HG02970 (cell line): Measurements from ENCODE around the gene RASGRF1.

Source experiments
- ATAC-seq: cut with Tn5 transposase; IDR thresholded peaks from one replicate; pipeline ENCODE4 v1.9.1; 2021; ENCODE audit warnings: mild to moderate bottlenecking, moderate library complexity, moderate number of reproducible peaks; ENCODE audit not compliant: unreplicated experiment, low FRiP score

Gene RASGRF1

DNA sequence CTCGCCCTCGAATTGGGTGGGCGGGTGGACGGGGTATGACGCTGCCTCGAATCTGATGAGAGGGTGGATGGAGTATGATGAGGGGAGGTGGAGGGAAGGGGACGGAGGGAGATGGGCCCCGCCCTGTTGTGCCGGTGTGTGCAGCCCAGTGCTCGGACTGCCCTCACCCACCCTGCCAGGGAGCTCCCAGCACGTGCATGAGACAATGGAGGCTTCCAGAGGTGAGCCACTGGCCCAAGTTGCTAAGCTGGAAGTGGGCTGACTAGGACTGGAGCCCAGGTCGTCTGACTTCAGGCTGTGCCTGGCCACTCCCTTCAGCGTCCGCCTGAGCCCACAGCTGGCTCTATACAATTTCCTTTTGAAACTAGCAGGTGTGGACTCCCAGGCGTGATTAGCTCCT lies 98.7 kb downstream of the RASGRF1 start:
- ATAC-seq = no peak

DNA sequence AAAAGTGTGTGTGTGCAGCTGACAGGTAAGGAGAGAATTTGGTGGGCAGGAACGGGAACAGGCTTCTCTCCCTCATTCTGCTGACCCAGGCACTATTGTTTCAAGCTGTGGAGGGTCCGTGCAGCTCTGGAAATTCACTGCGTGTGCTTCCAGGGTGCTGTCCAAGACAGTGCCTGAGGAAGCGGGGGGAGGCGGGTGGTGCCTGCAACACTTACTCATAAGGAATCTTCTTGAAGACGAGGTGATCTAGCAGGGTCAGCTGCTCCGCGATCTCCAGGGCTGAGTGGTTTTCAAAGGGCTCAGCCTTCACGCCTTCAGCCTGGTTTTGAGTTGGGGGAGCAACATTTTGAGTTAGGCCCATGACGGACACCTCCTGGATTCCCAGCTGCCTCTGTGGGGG lies 99.1 kb downstream of the RASGRF1 start:
- no peak for ATAC-seq

DNA sequence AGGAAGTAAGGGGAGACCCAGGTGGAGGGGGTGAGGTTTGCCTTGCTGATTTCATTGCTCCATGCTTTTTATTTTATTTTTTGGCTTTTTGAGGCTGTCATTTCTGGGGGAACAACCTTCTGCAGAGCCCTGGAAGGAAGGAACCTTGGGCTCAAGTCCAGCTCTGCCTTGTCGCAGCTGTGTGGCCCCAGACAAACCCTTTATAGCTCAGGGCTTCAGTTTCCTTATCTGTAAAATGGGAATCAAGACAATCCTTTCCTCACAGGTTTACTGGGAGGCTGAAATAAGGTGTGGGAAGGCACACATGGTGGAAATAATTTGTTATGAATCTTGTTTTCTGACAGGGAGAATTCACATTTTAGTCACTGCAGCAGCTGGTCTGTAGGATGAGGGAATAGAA lies 100.3 kb downstream of the RASGRF1 start:
- ATAC-seq = no peak

DNA sequence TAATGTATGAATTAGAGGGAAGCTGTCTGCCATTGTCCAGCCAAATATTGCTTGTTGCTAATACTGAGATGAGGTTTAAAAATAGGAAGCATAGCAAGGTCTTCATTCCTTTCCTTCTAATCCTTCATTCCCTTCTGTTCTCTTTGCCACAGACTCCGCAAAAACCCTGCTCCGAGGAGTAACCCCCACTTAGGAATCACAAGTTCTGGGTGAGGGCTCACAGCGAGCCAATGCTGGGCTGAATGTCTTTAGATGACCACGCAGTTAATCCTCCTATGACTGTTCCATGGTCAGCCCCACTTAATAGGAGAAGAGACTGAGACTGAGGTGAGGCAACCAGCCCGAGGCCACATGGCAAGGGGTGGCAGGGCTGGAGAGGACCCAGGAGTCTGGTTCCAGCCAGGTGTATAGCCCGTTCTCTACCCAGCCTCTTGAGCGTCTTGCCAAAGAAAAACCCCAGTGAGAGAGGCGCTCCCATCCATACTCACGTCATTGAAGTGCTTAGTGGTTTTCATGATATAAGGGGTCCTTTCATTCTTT lies 100.8 kb downstream of the RASGRF1 start:
- ATAC-seq = no peak

DNA sequence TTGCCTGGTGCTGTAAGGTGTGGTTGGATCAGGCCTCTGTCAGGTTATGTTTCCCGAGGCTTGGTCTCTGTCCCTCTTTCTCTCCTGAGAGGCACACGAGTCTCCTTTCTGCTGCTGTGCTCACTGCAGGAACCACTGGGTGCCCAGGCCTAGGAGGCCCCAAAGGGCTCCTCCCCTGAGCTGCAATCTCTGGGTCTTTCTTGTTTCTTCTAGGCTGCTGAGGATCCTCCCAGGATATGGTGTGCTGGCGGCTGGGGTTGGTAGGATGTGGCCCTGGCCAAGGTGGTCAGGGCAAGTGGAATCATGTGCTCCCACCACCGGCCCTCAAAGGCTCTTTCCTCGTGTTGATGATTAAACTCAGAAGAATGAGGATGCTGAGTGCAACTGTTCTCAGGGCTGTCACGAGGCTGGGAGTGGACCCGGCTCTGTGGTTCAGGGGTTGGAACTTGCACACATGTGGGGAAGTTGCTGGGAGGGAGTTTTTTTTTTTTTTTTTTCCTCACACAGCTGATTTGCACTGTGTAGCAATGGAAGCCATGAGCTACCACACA lies 102.1 kb downstream of the RASGRF1 start:
- no peak for ATAC-seq

DNA sequence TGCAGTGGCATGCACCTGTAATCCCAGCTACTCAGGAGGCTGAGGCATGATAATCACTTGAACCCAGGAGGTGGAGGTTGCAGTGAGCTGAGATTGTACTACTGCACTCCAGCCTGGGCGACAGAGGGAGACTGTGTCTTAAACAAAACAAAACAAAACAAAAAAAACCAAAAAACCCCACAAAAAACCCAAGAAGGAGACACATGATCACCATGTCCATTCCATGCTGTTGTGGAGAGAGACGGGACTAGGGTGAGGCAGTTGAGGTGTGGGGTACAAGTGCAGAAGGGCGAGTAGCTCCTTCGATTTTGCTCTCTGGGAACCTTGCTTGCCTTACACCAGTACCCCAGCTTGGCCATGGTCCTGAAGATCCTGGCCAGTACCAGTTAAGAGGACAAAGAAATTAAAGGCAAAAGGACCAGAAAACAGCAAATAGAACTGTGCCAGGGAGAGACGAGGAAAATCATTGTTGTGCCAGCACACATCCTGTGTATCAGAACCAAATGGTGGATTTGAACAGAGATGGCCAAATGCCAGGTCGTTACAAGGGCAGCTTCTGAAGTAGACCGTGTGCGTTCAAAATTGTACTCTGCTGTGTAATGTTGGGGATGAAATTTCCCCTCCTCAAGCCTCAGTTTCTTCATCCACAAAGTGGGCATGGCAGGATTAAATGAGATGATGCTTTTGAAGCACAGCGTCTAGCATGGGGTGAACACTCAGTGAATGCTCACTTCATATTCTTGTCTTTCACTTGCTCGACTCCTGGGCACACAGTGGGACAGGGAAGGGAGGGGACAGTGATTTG lies 102.8 kb downstream of the RASGRF1 start:
- no peak for ATAC-seq

DNA sequence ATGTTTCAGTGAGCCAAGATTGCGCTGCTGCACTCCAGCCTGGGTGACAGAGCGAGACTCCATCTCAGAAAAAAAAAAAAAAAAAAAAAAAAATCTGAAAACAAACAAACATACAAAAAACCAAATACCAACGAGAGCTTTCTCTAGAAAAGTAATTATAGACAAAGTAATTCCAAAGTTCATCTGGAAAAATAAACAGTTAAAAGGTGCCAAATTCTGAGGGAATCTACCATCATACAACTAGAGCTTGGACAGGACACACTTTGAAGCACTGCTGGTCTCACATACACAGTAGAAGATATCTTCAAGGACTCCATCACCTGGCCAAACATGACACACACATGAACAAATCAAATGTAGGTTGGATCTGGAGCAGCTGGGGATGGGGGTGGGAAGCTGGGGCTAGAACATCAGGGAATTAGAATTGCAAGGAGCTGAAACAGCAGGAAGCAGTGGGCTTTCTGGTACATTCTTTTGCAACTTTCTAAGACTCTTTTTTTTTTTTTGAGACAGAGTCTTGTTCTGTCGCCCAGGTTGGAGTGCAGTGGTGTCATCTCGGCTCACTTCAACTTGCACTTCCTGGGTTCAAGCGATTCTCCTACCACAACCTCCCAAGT lies 104.6 kb downstream of the RASGRF1 start:
- no peak for ATAC-seq

DNA sequence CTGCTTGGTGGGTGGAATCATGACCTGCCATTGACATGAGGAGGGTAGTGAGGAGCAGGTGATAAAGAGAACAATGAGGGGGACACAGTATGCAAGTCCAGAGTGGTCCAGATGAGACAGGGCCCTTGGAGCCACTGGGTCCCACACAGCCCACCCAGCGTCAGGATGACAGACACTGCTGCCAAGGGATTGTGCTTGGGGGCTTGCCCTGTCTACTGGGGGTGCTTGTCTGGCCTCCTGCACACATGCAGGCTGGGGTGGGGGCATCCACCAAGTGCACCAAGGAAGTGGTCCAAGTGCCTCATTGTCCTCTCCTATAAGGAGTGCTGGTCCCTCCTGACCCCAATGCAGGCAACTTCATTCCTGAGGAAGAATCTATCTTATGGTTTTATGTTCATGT lies 106.5 kb downstream of the RASGRF1 start:
- no peak for ATAC-seq

DNA sequence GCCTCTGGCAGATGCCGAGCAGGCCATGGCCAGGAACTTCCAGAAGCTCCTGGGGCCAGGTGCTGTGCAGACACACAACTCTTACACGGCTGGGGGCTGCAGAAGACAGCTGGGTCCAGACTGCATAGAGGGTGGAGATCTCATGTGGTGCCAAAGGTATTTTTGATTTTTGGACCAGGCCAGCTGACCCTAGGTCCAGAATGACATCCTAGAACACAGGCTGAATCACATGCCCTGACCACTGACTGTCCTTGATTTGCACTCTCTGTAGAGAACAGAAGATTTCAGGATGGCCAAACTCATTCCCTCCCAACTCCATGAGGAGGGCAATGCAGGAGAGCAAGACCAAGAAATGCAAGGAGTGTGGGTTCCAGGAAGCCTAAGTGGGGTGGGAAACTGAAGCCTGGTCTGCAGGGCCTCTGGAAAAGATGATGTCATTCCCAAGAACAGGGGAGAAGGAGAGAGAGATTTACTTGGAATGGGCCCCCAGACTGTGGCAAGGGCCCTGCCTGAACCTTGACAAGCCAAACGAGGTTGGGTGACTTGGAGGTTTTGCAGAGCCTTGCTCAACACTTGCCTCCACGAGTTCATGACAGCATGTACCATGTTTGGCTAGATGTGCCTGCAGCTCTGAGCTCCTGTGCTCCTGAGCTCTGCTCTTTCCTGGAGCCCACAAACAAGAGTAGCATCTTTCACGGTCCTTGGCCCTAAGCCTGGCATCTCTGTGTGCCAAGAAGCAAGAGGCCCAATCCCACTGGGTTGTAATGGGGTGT lies 107.2 kb downstream of the RASGRF1 start:
- ATAC-seq = no peak

DNA sequence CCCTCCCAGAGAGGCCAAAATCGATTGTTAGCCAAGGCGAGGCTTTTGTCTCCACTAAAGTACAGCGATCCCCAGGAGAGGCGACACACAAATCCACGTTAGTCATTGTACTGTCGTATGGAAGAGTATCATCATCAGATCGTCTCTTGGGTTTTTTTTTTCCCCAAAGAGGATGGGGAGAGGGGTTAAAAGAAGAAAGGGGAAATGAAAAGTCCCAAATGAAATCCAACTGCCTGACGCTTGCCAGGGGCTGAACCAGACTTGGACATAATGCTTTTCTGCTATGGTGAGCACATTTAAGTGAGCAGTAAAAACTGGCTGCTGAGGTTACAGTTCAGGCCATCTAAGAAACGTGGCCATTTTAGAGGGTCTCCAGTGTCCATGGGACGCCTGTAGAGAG lies 107.8 kb downstream of the RASGRF1 start:
- no peak for ATAC-seq

DNA sequence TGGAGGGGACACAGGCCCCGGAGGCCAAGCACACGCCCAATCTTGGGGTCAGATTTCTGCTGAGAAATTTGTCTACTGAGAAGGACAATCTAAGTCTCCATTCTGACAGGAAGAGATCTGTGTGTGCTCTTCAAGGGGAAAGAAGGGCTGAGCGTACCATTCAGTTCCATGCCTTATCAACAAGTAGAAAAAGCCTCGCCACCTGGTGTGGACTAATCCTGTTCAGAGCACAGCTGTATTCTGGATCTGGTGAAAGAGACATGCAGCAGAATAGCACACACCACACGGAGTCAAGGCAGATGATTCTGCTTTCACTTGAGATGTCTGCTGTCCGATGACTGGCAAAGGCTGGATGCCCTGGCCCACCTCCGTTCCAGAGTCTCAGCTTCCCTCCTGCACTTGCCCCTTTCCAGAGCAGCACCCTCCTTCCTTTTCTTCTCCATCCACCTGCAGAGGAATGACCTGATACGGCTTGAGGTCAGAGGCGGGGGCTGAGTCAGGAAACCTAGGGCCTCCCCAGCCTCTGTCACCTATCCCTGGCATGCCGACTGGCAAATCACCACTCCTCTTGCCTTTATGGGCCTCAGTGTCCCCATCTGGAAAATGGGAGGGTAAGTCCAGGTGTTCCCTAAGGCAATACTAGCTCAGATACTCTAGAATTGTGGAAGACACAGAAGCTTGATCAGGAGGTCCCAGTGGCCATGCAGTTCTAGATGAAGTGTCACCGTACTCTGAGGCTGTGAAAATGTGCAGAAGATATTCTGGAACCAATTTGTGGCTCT lies 108.9 kb downstream of the RASGRF1 start:
- ATAC-seq = no peak

DNA sequence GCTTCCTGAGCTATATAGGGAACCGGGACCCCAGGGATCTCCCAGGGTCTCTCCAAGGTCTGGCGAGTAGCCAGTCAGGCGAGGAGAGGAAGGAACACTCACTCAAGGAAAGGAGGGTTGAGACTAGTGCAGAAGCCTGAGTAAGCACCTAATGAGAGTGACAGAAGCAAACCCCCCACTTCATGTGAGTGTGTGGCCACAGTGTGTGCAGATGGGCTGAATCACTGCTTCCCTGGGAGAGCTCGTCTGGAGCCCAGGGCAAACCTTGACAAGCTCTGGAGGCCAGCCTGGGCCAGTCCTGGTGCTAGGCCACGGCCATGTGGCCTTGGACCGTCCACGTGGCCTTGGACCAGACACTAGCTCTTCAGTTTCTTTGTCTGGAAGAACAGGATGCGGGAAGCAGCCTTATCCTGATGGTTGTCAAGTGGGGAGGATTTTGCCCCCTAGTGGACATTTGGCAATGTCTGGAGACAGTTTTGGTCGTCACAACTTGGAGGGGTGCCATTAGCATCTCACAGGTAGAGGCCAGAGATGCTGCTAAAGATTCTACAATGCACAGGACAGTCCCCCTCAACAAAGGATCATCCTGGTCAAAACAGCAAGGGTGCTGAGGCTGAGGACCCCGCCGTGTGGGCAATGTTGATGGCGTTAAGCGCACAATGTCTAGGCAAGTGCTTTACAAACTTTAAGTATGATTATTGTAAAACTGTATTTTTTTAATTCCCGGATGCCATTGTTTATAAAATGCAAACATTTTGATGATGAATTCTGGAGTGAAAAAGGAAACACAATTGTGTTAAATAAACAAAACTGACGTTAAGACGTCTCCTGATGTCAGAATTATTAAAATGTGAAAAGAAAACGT lies 110.9 kb downstream of the RASGRF1 start:
- no peak for ATAC-seq

DNA sequence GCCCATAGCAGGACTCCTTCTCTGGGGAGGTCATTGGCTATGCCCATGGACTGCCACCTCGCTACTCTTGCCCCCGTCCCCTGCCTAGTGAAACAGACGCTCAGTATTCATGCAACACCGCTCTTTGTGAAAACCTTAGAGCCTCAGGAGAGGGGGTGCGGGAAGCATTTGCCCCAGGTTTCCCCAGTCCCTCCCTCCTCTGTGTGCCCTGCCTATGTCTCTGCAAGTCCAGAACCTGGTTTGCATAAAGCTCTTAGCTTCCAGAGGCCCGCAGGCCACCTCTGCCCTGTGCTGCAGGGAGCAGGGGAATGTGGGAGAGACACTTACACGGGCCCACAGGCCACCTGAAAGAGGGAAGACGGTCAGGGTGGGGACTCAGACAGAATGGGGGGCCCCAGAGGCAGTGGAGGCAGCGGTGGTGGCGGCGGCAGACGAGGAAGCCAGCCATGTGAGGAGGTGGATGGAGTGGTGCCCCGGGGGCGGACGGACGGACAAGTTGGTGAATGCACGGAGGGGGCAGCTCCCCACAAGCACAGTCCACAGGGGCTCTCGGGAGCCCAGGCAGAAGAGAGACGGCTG lies 111.9 kb downstream of the RASGRF1 start:
- ATAC-seq = no peak

DNA sequence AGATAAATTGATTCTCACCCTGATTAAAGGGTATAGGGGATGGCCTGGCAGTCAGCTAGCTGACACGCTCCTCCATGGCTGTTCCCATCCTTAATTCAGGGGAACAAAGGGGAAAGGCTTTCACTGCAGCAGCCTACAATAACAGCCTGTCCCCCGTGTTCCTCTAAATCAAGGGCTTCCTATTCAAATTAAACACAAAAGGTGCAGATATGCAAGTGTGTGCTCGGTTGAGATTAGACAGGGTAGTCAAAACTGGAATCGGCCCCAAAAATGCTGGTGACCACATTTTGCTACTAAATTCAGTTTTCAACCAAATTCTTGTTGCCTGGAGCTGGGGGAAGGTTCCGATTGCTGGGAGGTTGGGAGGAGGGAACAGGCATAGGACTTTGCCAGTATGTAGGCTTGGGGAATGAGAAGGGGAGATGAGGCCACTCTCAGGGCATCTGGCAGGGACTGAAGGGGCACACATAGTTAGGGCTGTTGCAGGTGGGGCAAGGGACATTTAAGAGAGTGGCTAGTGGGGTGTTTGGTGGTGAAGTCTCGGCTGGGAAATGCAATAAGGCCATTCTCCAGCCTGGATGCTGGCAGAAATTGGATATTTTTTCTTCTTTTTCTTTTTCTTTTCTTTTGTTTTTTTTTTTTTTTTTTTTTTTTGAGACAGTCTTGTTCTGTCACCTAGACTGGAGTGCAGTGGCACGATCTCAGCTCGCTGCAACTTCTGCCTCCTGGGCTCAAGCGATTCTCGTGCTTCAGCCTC lies 112.8 kb downstream of the RASGRF1 start:
- no peak for ATAC-seq

DNA sequence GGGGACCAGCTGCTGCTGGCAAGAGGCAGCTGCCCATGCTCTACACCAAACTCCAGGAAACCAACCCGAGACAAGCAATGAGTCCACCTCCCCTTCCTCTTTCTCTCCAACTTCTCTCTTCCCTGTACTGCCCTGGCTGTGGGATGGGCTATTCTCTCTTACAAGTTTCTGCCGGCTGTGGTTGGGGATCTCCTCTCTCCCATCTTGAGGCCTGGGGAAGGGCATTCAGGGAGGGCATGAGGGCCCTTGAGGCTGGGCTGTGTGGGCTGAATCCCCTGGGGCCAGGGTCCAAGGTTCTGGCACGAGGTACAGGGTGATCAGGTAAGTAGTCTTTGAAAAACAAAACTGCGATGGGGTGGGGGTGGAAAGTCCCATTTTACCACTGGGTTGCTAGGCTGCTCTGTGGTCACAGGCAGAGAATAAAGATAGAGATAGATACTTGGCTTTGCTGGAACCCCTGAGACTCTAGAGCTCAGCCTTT lies 113.4 kb downstream of the RASGRF1 start:
- peak; percentile 54 for ATAC-seq

DNA sequence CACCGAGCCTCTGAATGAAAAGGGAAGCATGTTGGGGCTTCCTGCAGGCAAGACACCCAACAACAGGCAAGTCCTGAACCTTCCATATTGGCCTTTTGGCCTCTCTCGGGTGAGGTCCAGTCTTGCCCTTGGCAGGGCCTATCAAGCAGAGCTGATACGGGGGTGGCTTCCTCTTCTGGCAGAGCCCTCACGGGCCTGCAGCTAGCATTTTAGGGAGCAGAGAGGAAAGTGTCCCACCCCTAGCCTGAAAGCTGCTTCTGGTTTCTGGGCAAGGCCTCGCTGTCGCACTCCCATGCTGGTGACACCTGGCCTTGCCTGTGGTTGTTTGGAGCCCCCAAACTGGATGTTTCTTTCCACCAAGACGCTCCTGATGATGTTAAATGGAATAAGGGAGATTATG lies 113.9 kb downstream of the RASGRF1 start:
- no peak for ATAC-seq

DNA sequence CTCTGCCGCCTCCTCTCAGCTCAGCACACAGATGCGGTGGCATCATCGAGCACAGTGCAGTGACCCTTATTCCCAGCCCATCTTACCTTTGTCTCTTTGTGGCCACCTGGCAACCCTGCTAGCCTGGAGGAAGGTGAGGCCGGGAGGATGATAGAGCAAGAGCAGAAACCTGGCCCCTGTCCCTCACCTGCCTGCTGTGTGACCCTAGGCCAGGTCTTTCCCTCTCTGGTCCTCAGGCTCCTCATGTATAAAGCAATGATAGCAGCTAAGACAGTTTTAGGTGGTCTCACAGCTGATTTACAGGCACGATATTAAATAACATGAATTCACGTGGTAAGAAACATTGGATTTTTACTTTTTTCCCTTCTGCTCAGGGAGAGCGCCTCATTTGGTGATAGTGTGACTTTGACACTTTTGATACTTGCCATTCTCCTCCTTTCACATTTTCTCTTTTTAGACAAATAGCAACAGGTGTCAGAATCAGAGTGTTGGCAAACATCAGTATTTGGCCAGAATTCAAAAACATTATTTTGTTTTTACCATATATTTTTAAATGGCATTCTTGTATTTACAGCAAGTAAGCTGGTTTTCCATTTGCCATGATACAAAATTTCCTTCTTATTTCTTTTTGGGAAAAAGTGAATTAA lies 116.2 kb downstream of the RASGRF1 start:
- no peak for ATAC-seq
